Muscle of back (tissue), 11 donors: ENCODE data around the gene MFSD2A. TPM values are rescaled to one million over a fixed set of nuclear protein-coding genes. Genes with fewer than 3 reads are reported as not detected.
"Not testable (repeated sequence)": the region's sequence is repeated elsewhere in the genome, so short reads cannot be mapped to it uniquely, and the experiment has no call there.

Experiments
- DNase-seq, 3 donors: peaks; one replicate each; pipeline versions ENCODE4 v3.0.0 to v3.0.0-alpha.2; 2013
- polyA plus RNA-seq, 10 donors: library from polyadenylated mRNA; unstranded; fragments of 120-200 nt; gene quantifications; one replicate each; pipeline ENCODE4 v1.2.1, GENCODE V29; 2013; ENCODE audit not compliant: insufficient read length in 10 of 10

The MFSD2A gene
- polyA plus RNA-seq, 10 donors, result 0.58 to 3.3 (median 0.95) TPM

- no peak for DNase-seq
Measured at GRCh38 chr1:39965044-39965443, 10.1 kb downstream of the MFSD2A start.

GRCh38 chr1:39969048-39969447 is 14.1 kb downstream of the MFSD2A start:
- DNase-seq, result no peak

GRCh38 chr1:39969531-39970270 is 14.8 kb downstream of the MFSD2A start:
- DNase-seq, result no peak

- no peak for DNase-seq
Measured at GRCh38 chr1:39970274-39970673, 15.3 kb downstream of the MFSD2A start.

- no peak for DNase-seq
Measured at GRCh38 chr1:39971138-39971537, 16.2 kb downstream of the MFSD2A start.

- DNase-seq, result peak; percentile 47 to 77 (median 68)
Measured at GRCh38 chr1:39973503-39974135, 18.7 kb downstream of the MFSD2A start.

GRCh38 chr1:39976732-39977131 is 21.8 kb downstream of the MFSD2A start:
- no peak for DNase-seq

GRCh38 chr1:39977202-39977601 is 22.3 kb downstream of the MFSD2A start:
- no peak for DNase-seq

- no peak for DNase-seq
Measured at GRCh38 chr1:39979654-39980053, 24.7 kb downstream of the MFSD2A start.

GRCh38 chr1:39980555-39981313 is 25.8 kb downstream of the MFSD2A start:
- DNase-seq, result no peak

- DNase-seq, result no peak
Measured at GRCh38 chr1:39981385-39981784, 26.4 kb downstream of the MFSD2A start.

- DNase-seq, result peak in 1 of 3 donors; percentile 70
Measured at GRCh38 chr1:39981945-39982344, 27.0 kb downstream of the MFSD2A start.

GRCh38 chr1:39984480-39984879 is 29.5 kb downstream of the MFSD2A start:
- DNase-seq, result not testable (repeated sequence)

GRCh38 chr1:39984951-39985350 is 30.0 kb downstream of the MFSD2A start:
- DNase-seq, result no peak

GRCh38 chr1:39987869-39988268 is 32.9 kb downstream of the MFSD2A start:
- DNase-seq, result no peak

GRCh38 chr1:39988618-39989343 is 33.8 kb downstream of the MFSD2A start:
- DNase-seq, result no peak

- DNase-seq, result no peak
Measured at GRCh38 chr1:39990428-39990827, 35.5 kb downstream of the MFSD2A start.

- DNase-seq, result no peak
Measured at GRCh38 chr1:39992234-39992633, 37.3 kb downstream of the MFSD2A start.

GRCh38 chr1:39992888-39993287 is 37.9 kb downstream of the MFSD2A start:
- DNase-seq, result no peak

GRCh38 chr1:39995973-39996393 is 41.0 kb downstream of the MFSD2A start:
- no peak for DNase-seq

GRCh38 chr1:39996396-39997004 is 41.6 kb downstream of the MFSD2A start:
- DNase-seq, result no peak

- no peak for DNase-seq
Measured at GRCh38 chr1:40001456-40001855, 46.5 kb downstream of the MFSD2A start.
